ENCODE data around the gene AXDND1. TPM values are rescaled to one million over a fixed set of nuclear protein-coding genes. Genes with fewer than 3 reads are reported as not detected.

AXDND1 gene
- total RNA-seq, 1 experiment from 2014 or later, result 0.15 TPM

DNA sequence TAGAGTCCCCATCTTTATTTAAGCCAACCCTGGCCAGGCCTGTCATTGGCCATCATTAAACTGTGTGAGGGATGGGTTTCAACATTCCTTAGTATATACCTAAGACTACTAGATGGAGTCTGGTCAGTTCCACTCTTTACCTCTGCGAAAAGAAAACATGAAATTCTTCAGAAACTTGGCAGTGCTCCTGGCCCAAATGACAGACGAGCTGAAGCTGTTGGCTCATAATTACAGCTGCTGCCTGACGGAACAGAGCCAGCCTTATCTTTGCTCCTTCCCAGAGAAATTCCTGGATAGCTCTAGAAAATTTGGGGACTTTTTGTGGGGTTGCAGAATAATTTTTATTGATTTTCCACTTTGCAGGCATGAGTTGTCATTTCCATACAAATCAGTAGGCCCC, 179.6 kb downstream of the AXDND1 start:
- H2AFZ ChIP-seq (ENCODE audit: low read length), result no peak overlapping the region
- no peaks in the 10 kb centered on the region for H3K27me3 ChIP-seq (ENCODE audit: low read length)
- H3K4me3 ChIP-seq (ENCODE audit: low read length), result no peak overlapping the region
- no peaks in the 10 kb centered on the region for H3K36me3 ChIP-seq (ENCODE audit: insufficient read depth, low read length)
- H3K79me2 ChIP-seq (ENCODE audit: low read length), result no peaks in the 10 kb centered on the region
- H3K9ac ChIP-seq (ENCODE audit: low read length), result no peak overlapping the region
- H3K4me1 ChIP-seq (ENCODE audit: low read length), result no peaks in the 10 kb centered on the region
- H3K4me2 ChIP-seq (ENCODE audit: low read depth, low read length, poor library complexity, severe bottlenecking), result no peak overlapping the region
- H3K27ac ChIP-seq (ENCODE audit: low read length), result no peak overlapping the region
- no peaks in the 10 kb centered on the region for H3K9me3 ChIP-seq (ENCODE audit: low read length)
- H4K20me1 ChIP-seq (ENCODE audit: insufficient read depth, low read depth, low read length), result no peaks in the 10 kb centered on the region
- no peaks in the 10 kb centered on the region for H3K9me2 ChIP-seq (replicated peaks; ENCODE audit: insufficient read depth, low read length)
- DNase-seq, result no peak

DNA sequence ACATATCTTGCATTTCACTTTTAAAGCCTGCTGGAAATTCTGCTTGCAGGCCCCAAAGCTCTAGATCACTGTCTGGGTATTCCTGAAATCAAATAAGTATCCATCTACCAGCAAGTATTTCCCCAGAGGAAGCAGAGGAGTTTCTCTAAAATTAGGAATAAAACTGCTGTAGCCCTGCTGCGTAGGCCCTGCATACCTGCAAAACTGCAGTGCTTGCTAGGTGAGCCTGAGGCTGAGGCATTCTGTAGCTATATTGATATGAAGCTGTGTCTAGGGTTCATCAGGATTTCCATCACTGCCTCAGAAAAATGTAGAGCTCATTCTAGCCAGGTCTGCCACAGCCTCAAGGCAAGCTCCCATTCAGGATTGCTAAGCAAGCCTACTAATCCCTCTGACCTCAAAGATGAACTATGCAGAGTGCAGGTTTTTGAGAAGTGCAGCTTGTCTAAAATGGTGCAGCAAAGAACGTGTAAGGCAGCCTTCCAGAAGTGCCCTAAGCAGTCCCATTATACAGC, 181.3 kb downstream of the AXDND1 start:
- Histone ChIP-seq H3K4me1 (ENCODE audit: low read length) (peaks cover 13% of the 10 kb centered on the region), H3K27me3 (ENCODE audit: low read length) (no peaks in the 10 kb centered on the region), H3K4me3 (ENCODE audit: low read length) (no peak overlapping the region), H4K20me1 (ENCODE audit: insufficient read depth, low read depth, low read length) (no peaks in the 10 kb centered on the region), H3K27ac (ENCODE audit: low read length) (no peak overlapping the region), H3K79me2 (ENCODE audit: low read length) (no peaks in the 10 kb centered on the region), H3K4me2 (ENCODE audit: low read depth, low read length, poor library complexity, severe bottlenecking) (no peak overlapping the region), H3K9me3 (ENCODE audit: low read length) (no peaks in the 10 kb centered on the region), H3K9ac (ENCODE audit: low read length) (no peak overlapping the region), H2AFZ (ENCODE audit: low read length) (no peak overlapping the region), H3K9me2 (replicated peaks; ENCODE audit: insufficient read depth, low read length) (no peaks in the 10 kb centered on the region), H3K36me3 (ENCODE audit: insufficient read depth, low read length) (no peaks in the 10 kb centered on the region)
- DNase-seq, result no peak

DNA sequence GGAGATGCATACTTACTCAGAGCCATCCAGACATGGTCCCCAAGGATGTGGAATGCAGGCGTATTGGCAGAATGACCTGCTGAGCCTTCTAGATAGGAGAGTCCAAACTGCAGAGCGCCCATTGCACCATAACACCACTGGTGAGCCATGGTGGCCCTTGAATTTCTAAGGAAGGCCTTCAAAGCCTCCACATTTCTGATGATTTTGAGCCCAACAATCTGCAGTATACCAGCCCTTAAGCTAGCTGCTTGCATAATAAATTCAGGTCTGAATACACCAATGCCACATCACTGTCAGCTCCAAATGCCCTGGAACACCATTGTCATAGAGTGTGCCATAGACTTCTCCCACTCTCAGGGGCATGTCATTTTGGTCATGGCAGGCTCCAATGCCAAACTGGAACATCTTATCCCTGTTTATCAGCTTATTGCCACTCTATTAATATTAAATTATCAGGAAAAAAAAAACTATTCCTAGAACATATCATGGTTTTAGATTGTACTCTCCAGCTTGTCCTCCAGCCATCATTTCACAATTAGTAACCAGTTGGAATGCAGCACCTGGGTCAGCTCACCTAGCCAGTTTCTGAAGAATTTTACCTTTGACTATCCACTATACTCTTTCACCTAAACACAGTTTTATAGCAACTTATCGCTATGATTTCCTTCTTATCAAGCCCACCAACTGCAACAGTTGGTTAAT, 183.0 kb downstream of the AXDND1 start:
- H3K4me1 ChIP-seq (ENCODE audit: low read length), result peaks cover 13% of the 10 kb centered on the region
- H3K4me2 ChIP-seq (ENCODE audit: low read depth, low read length, poor library complexity, severe bottlenecking), result no peak overlapping the region
- no peak overlapping the region for H3K27ac ChIP-seq (ENCODE audit: low read length)
- H3K9me2 ChIP-seq (replicated peaks; ENCODE audit: insufficient read depth, low read length), result no peaks in the 10 kb centered on the region
- H3K36me3 ChIP-seq (ENCODE audit: insufficient read depth, low read length), result no peaks in the 10 kb centered on the region
- H2AFZ ChIP-seq (ENCODE audit: low read length), result no peak overlapping the region
- no peaks in the 10 kb centered on the region for H3K9me3 ChIP-seq (ENCODE audit: low read length)
- H3K27me3 ChIP-seq (ENCODE audit: low read length), result no peaks in the 10 kb centered on the region
- no peaks in the 10 kb centered on the region for H3K79me2 ChIP-seq (ENCODE audit: low read length)
- H3K4me3 ChIP-seq (ENCODE audit: low read length), result no peak overlapping the region
- no peaks in the 10 kb centered on the region for H4K20me1 ChIP-seq (ENCODE audit: insufficient read depth, low read depth, low read length)
- H3K9ac ChIP-seq (ENCODE audit: low read length), result no peak overlapping the region
- no peak for DNase-seq

DNA sequence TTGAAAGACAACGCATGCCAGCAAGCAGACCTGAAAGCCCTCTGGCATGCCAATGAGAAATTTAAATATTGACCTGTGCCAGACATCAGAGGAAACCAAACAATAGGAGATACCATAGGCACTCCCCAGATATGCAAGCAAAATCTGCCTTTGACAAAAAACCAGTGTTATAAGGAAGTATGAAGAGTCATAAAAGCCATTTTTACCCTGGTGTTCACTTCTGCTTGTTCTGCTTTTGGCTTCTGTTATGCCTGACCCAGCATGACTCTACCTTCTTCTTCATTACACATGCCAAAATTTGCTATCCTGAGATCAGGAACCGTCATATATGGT, 183.6 kb downstream of the AXDND1 start:
- Histone ChIP-seq H3K4me1 (ENCODE audit: low read length) (peaks cover 13% of the 10 kb centered on the region), H3K4me3 (ENCODE audit: low read length) (no peak overlapping the region), H3K9me3 (ENCODE audit: low read length) (no peaks in the 10 kb centered on the region), H3K27ac (ENCODE audit: low read length) (no peak overlapping the region), H3K9ac (ENCODE audit: low read length) (no peak overlapping the region), H3K27me3 (ENCODE audit: low read length) (no peaks in the 10 kb centered on the region), H3K79me2 (ENCODE audit: low read length) (no peaks in the 10 kb centered on the region), H4K20me1 (ENCODE audit: insufficient read depth, low read depth, low read length) (no peaks in the 10 kb centered on the region), H2AFZ (ENCODE audit: low read length) (no peak overlapping the region), H3K36me3 (ENCODE audit: insufficient read depth, low read length) (no peaks in the 10 kb centered on the region), H3K9me2 (replicated peaks; ENCODE audit: insufficient read depth, low read length) (no peaks in the 10 kb centered on the region), H3K4me2 (ENCODE audit: low read depth, low read length, poor library complexity, severe bottlenecking) (no peak overlapping the region)
- no peak for DNase-seq

DNA sequence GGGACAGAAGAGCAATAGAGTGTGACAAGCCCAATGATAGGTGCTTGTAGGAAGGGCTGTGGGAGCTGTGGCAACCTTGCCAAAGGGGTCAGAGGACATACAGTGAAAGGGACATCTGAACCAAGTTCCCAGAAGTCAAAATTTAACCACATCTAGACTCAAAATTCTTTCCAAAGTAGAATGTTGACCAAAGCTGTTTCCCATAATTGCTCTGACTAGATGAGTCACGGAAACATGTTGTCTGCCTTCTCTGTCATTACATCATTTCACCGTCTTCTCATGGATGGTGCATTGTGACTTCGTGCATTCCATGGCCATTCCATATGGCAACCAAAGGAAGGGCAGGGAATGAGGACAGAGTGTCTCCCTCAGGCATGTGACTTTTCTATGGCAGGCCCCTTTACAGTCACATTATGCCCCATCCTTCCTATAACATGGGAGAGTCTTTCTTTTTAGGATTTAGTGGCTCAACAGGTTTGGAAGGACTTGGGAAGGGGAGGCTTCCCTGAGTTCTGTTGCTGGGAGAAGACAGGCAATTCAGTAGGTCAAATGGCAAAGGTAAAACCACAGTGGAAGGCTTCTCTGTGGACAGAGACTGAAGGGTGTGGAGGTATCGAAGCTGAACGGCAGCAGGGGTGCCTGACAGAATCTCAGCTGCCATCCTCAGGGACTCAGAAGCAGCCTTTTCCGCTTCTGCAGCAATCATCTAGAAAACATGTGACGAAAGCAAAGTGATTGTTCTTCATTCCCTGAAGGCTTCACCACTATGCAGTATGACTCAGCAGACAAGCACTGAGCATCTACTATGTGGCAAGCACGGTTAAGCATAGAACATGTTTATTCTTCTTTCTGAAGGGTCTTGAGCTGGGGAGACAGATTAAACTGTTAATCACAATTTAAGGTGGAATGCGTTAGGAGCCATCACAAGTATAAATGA, 185.2 kb downstream of the AXDND1 start:
- Histone ChIP-seq H4K20me1 (ENCODE audit: insufficient read depth, low read depth, low read length) (no peaks in the 10 kb centered on the region), H3K9me3 (ENCODE audit: low read length) (no peaks in the 10 kb centered on the region), H2AFZ (ENCODE audit: low read length) (no peak overlapping the region), H3K9ac (ENCODE audit: low read length) (no peak overlapping the region), H3K79me2 (ENCODE audit: low read length) (no peaks in the 10 kb centered on the region), H3K9me2 (replicated peaks; ENCODE audit: insufficient read depth, low read length) (no peaks in the 10 kb centered on the region), H3K27me3 (ENCODE audit: low read length) (no peaks in the 10 kb centered on the region), H3K4me3 (ENCODE audit: low read length) (no peak overlapping the region), H3K36me3 (ENCODE audit: insufficient read depth, low read length) (no peaks in the 10 kb centered on the region), H3K4me1 (ENCODE audit: low read length) (peaks cover 13% of the 10 kb centered on the region), H3K4me2 (ENCODE audit: low read depth, low read length, poor library complexity, severe bottlenecking) (no peak overlapping the region), H3K27ac (ENCODE audit: low read length) (no peak overlapping the region)
- DNase-seq, result peak; percentile 44

DNA sequence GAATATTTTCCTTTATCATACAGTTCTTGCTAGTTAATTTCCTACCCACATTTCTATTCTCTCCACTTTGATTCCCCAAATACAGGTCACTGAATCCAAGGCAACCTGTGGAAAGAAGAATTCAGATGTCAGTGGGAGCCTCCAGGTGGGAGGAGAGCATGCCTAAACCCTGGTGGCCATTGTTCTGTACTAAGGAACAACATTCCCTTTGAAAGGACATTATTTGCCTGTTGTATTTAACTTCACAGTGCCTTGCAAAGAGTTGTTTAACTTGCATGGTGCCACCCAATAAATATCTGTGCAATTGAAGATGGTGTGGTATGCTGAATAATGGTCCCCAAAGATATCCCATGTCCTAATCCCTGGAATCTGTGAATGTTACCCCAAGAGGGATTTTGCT, 188.7 kb downstream of the AXDND1 start:
- no peak overlapping the region for H3K9ac ChIP-seq (ENCODE audit: low read length)

GRCh38 chr1:179558078-179558477, 192.3 kb downstream of the AXDND1 start:
- Histone ChIP-seq H3K4me2 (ENCODE audit: low read depth, low read length, poor library complexity, severe bottlenecking) (no peak overlapping the region), H3K27me3 (ENCODE audit: low read length) (no peaks in the 10 kb centered on the region), H3K9me2 (replicated peaks; ENCODE audit: insufficient read depth, low read length) (no peaks in the 10 kb centered on the region), H3K4me1 (ENCODE audit: low read length) (no peaks in the 10 kb centered on the region), H3K79me2 (ENCODE audit: low read length) (no peaks in the 10 kb centered on the region), H2AFZ (ENCODE audit: low read length) (no peak overlapping the region), H3K9me3 (ENCODE audit: low read length) (no peaks in the 10 kb centered on the region), H3K36me3 (ENCODE audit: insufficient read depth, low read length) (no peaks in the 10 kb centered on the region), H3K9ac (ENCODE audit: low read length) (no peak overlapping the region), H3K4me3 (ENCODE audit: low read length) (no peak overlapping the region), H4K20me1 (ENCODE audit: insufficient read depth, low read depth, low read length) (no peaks in the 10 kb centered on the region), H3K27ac (ENCODE audit: low read length) (no peak overlapping the region)
- DNase-seq, result no peak

More for the DNA sequence above, 188.7 kb downstream of the AXDND1 start:
- DNase-seq, result no peak
- Histone ChIP-seq H3K4me2 (ENCODE audit: low read depth, low read length, poor library complexity, severe bottlenecking) (no peak overlapping the region), H3K9me2 (replicated peaks; ENCODE audit: insufficient read depth, low read length) (no peaks in the 10 kb centered on the region), H3K27me3 (ENCODE audit: low read length) (no peaks in the 10 kb centered on the region), H4K20me1 (ENCODE audit: insufficient read depth, low read depth, low read length) (no peaks in the 10 kb centered on the region), H2AFZ (ENCODE audit: low read length) (no peak overlapping the region), H3K9me3 (ENCODE audit: low read length) (no peaks in the 10 kb centered on the region), H3K36me3 (ENCODE audit: insufficient read depth, low read length) (no peaks in the 10 kb centered on the region), H3K4me1 (ENCODE audit: low read length) (peaks cover 13% of the 10 kb centered on the region), H3K4me3 (ENCODE audit: low read length) (no peak overlapping the region), H3K79me2 (ENCODE audit: low read length) (no peaks in the 10 kb centered on the region), H3K27ac (ENCODE audit: low read length) (no peak overlapping the region)

GRCh38 chr1:179575497-179576314, 209.9 kb downstream of the AXDND1 start, which contains the start of gene NPHS2:
Gene NPHS2, minus strand, starts transcription at chr1:179575948. Its CDS starts 84 bp downstream, at chr1:179575864.
- H3K79me2 ChIP-seq (ENCODE audit: low read length), result no peaks in the 10 kb centered on the region
- DNase-seq, result no peak
- no peaks in the 10 kb centered on the region for H4K20me1 ChIP-seq (ENCODE audit: insufficient read depth, low read depth, low read length)
- H3K36me3 ChIP-seq (ENCODE audit: insufficient read depth, low read length), result no peaks in the 10 kb centered on the region
- H3K27ac ChIP-seq (ENCODE audit: low read length), result no peak within 1 kb of the TSS
- H3K9ac ChIP-seq (ENCODE audit: low read length), result no peak within 1 kb of the TSS
- H3K9me3 ChIP-seq (ENCODE audit: low read length), result no peaks in the 10 kb centered on the region
- H3K4me3 ChIP-seq (ENCODE audit: low read length), result no peak within 1 kb of the TSS
- H3K4me1 ChIP-seq (ENCODE audit: low read length), result no peaks in the 10 kb centered on the region
- no peaks in the 10 kb centered on the region for H3K9me2 ChIP-seq (replicated peaks; ENCODE audit: insufficient read depth, low read length)
- no peak within 1 kb of the TSS for H2AFZ ChIP-seq (ENCODE audit: low read length)
- H3K4me2 ChIP-seq (ENCODE audit: low read depth, low read length, poor library complexity, severe bottlenecking), result no peak within 1 kb of the TSS
- H3K27me3 ChIP-seq (ENCODE audit: low read length), result no peaks in the 10 kb centered on the region
